ENCODE measurements around the gene CUBN. TPM values are rescaled to one million over a fixed set of nuclear protein-coding genes. Genes with fewer than 3 reads are reported as not detected.

CUBN gene
- total and polyA plus RNA-seq, 10 of the 15 experiments (the other 5 are each of a cell fraction or from before 2014, with no cell fraction given): under 0.01 to 0.14 (median 0.02) TPM; not detected in 6

- TF ChIP-seq REST (IDR thresholded peaks at IDR 0.05; ENCODE audit: low read depth, low read length) (no peak), MLLT1 (IDR thresholded peaks at IDR 0.05) (no peak), PML (IDR thresholded peaks at IDR 0.05; ENCODE audit: low read length) (peak; percentile 65; the same call in 1 of the 2 replicates), NFIC (IDR thresholded peaks at IDR 0.05; ENCODE audit: low read depth, low read length) (no peak), ZNF622 (IDR thresholded peaks at IDR 0.05) (no peak), STAT1 (conservative IDR thresholded peaks at IDR 0.05) (no peak), RELB (IDR thresholded peaks at IDR 0.05; ENCODE audit: low read depth) (no peak), ZBED1 (IDR thresholded peaks at IDR 0.05; ENCODE audit: borderline replicate concordance) (peak; percentile 88; the same call in 1 of the 2 replicates), RUNX3 (IDR thresholded peaks at IDR 0.05; ENCODE audit: low read length) (no peak), LARP7 (IDR thresholded peaks at IDR 0.05) (no peak), RB1 (IDR thresholded peaks at IDR 0.05; ENCODE audit: borderline replicate concordance) (no peak), BCL3 (IDR thresholded peaks at IDR 0.05; ENCODE audit: borderline replicate concordance, insufficient read depth, low read depth, low read length, poor library complexity, severe bottlenecking) (no peak), BRCA1 (IDR thresholded peaks at IDR 0.05; ENCODE audit: low read depth, low read length) (no peak), IRF5 (IDR thresholded peaks at IDR 0.05; ENCODE audit: borderline replicate concordance) (no peak), KLF5 (IDR thresholded peaks at IDR 0.05; ENCODE audit: partially characterized antibody) (no peak), HDAC6 (IDR thresholded peaks at IDR 0.05; ENCODE audit: unreplicated experiment) (no peak), E2F4 (IDR thresholded peaks at IDR 0.05; ENCODE audit: low read depth, low read length) (no peak), RAD51 (IDR thresholded peaks at IDR 0.05) (no peak), ZSCAN29 (IDR thresholded peaks at IDR 0.05) (no peak), POLR2A (IDR thresholded peaks at IDR 0.05; ENCODE audit: low read depth, low read length) (peak; percentile 44; the same call in 1 of the 2 replicates)
Observed at GRCh38 chr10:16891375-16892313, 238.0 kb downstream of the CUBN start (continued).

All from GM12878 (cell line).